Psoas muscle (tissue), 8 donors: Measurements from ENCODE around the gene ZNF263. TPM values are rescaled to one million over a fixed set of nuclear protein-coding genes. Genes with fewer than 3 reads are reported as not detected.

Source experiments
- ATAC-seq, 4 donors: fragments of 200-7000 bp; cut with Tn5 transposase; one replicate each; pipeline ENCODE4 v1.9.1; 2020; ENCODE audit warnings: moderate library complexity in 3 of 4, mild to moderate bottlenecking in 2 of 4
- DNase-seq, 2 donors: peaks; one replicate each; pipeline ENCODE4 v3.0.0-alpha.2; 2020
- H3K27ac ChIP-seq: fragments of 200-600 bp; one replicate; pipeline ENCODE4 v1.8.0; 2022
- H3K27me3 ChIP-seq, 3 donors: fragments of 200-600 bp in 1 of 3; one replicate each; pipeline versions ENCODE4 v1.6.1 to v1.8.0; 2013 to 2022; ENCODE audit warnings: low read length in 2 of 3, mild to moderate bottlenecking in 2 of 3, moderate library complexity in 1 of 3; ENCODE audit not compliant: insufficient read depth in 3 of 3
- H3K36me3 ChIP-seq, 2 donors: fragments of 200-600 bp in 1 of 2; one replicate each; pipeline versions ENCODE4 v1.6.1 to v1.8.0; 2013 to 2022; ENCODE audit warnings: low read depth in 1 of 2, mild to moderate bottlenecking in 1 of 2, moderate library complexity in 1 of 2; ENCODE audit not compliant: insufficient read depth in 1 of 2
- H3K4me1 ChIP-seq: fragments of 200-600 bp; one replicate; pipeline ENCODE4 v1.8.0; 2022
- H3K4me3 ChIP-seq: fragments of 200-600 bp; one replicate; pipeline ENCODE4 v1.8.0; 2022; ENCODE audit warnings: mild to moderate bottlenecking
- H3K9me3 ChIP-seq: fragments of 200-600 bp; one replicate; pipeline ENCODE4 v1.8.0; 2022
- CTCF ChIP-seq: fragments of 200-600 bp; IDR thresholded peaks from one replicate; pipeline ENCODE4 v1.8.0; 2022; ENCODE audit warnings: antibody characterized with exemption
- WGBS, 3 donors: extraction: QIAGEN DNeasy Blood & Tissue Kit; methylation state at CpG; one replicate each; pipeline versions ENCODE4 v1.1.6 to v1.1.7; 2013; 5-methylcytosine and 5-hydroxymethylcytosine counted together
- intact Hi-C, 2 donors: fragments of 100-400 bp; cut with DNase I; formaldehyde crosslinking; loops; one replicate each; pipeline versions ENCODE4 v1.11.0 to v1.14.2; 2022
- polyA plus RNA-seq, 3 donors: library from polyadenylated mRNA; stranded (reverse); fragments of 200-250 nt; gene quantifications; one replicate each; pipeline ENCODE4 v1.2.3, GENCODE V29; 2013
- total RNA-seq, 4 donors: library from RNA; stranded (reverse); fragmentation: NEBNext Ultra II Directional in 2 of 4; extraction: Animal tissue kit (Norgen Biotek cat#: 25700) in 2 of 4; gene quantifications; one replicate each; pipeline versions ENCODE4 v1.2.1 to v1.2.4, GENCODE V29; 2021 to 2023
- donor health status: healthy with polysubstance abuse.
- donor health status: DM: no; HTN: no; CAD: no; lungs with moderate emphysema.
- donor health status: Bipolar disorder and iron deficiency.
- donor health status: healthy.
- donor health status: DM: yes; HTN: yes; CAD: no.
- donor health status: DM: no; HTN: no; CAD: no.
- donor health status: DM: no; HTN: no; CAD: no.
- donor health status: DM: yes; HTN: yes; CAD: no.

Gene ZNF263
- total and polyA plus RNA-seq, 7 donors = 6.1 to 23.9 (median 11.8) TPM

GRCh38 chr16:3256146-3256865 is 27.0 kb upstream of the ZNF263 start, which contains the start of gene MEFV:
Gene MEFV (minus strand): TSS chr16:3256633. CDS start chr16:3256587, 46 bp downstream.
- peak in 1 of 4 donors; percentile 28 for ATAC-seq
- no peaks in the 10 kb centered on the region for H3K4me1 ChIP-seq
- TF ChIP-seq CTCF = no peak
- no peak within 1 kb of the TSS for H3K27ac ChIP-seq
- no peaks in the 10 kb centered on the region for H3K9me3 ChIP-seq
- intact Hi-C loops = no loop called here
- DNase-seq = no peak
- peak within 1 kb of the TSS; percentile 15 for H3K4me3 ChIP-seq
- H3K36me3 ChIP-seq = no peaks in the 10 kb centered on the region
- 67 to 73% (median 73%) methylated on average over 14 of the region's 14 CpGs for WGBS, 3 donors
- H3K27me3 ChIP-seq = peaks cover 0 to 10% (median 9%) of the 10 kb centered on the region in 3 donors

- intact Hi-C loops = no loop called here
- peaks cover 0 to 10% (median 9%) of the 10 kb centered on the region in 3 donors for H3K27me3 ChIP-seq
- no peak overlapping the region for H3K27ac ChIP-seq
- DNase-seq (no peak), ATAC-seq (no peak)
- H3K4me1 ChIP-seq = no peaks in the 10 kb centered on the region
- 36 to 46% (median 42%) methylated on average over 9 of the region's 9 CpGs for WGBS, 3 donors
- no peak for TF ChIP-seq CTCF
- H3K9me3 ChIP-seq = no peaks in the 10 kb centered on the region
- H3K4me3 ChIP-seq = no peak overlapping the region
- no peaks in the 10 kb centered on the region for H3K36me3 ChIP-seq
Observed at GRCh38 chr16:3256866-3257465, 26.3 kb upstream of the ZNF263 start.

- H3K4me1 ChIP-seq = peaks cover 3% of the 10 kb centered on the region
Observed at GRCh38 chr16:3259836-3260235, 23.5 kb upstream of the ZNF263 start.

GRCh38 chr16:3262517-3262916 is 20.8 kb upstream of the ZNF263 start:
- H3K4me1 ChIP-seq = peaks cover 3% of the 10 kb centered on the region
- no peaks in the 10 kb centered on the region for H3K27me3 ChIP-seq
- no peak for TF ChIP-seq CTCF
- H3K4me3 ChIP-seq = no peak overlapping the region
- peaks cover 0 to 8% of the 10 kb centered on the region in 2 donors for H3K36me3 ChIP-seq
- intact Hi-C loops = loop anchor here in 1 of 2 donors (10.0 kb wide), 1 partner anchor 232 kb away; the partner anchor contains the start of gene C16orf90
- DNase-seq (no peak), ATAC-seq (no peak)
- WGBS, 3 donors = 94 to 96% (median 94%) methylated on average over 4 of the region's 4 CpGs
- no peak overlapping the region for H3K27ac ChIP-seq
- H3K9me3 ChIP-seq = no peaks in the 10 kb centered on the region

More at GRCh38 chr16:3259836-3260235, 23.5 kb upstream of the ZNF263 start:
- DNase-seq (no peak), ATAC-seq (no peak)
- Histone ChIP-seq H3K27ac (no peak overlapping the region), H3K4me3 (no peak overlapping the region), H3K9me3 (no peaks in the 10 kb centered on the region), H3K36me3 (no peaks in the 10 kb centered on the region), H3K27me3 (peaks cover 0 to 10% (median 3%) of the 10 kb centered on the region in 3 donors)
- intact Hi-C loops = loop anchor here in 1 of 2 donors (10.0 kb wide), 1 partner anchor 235 kb away; the partner anchor contains the start of gene C16orf90
- no peak for TF ChIP-seq CTCF
- 81 to 86% (median 84%) methylated on average over 8 of the region's 8 CpGs for WGBS, 3 donors
